GM12878 (cell line): Measurements from ENCODE around the gene LRRN4CL. TPM values are rescaled to one million over a fixed set of nuclear protein-coding genes. Genes with fewer than 3 reads are reported as not detected.

Source experiments
- ATAC-seq: fragments of 200-7000 bp; cut with Tn5 transposase; 3 replicates; pipeline ENCODE4 v1.9.1; 2020; ENCODE audit warnings: mild to moderate bottlenecking, moderate library complexity
- BruUV-seq: library from RNA; stranded (reverse); fragments of 400-500 nt; replicated peaks from 2 replicates; lab custom pipeline; 2021; lab: Mats Ljungman, UMichigan
- CTCF ChIA-PET: fragments of 300-600 bp; sonication (Branson Sonifier 250); formaldehyde crosslinking; extraction: SDS; loops from one replicate; lab custom pipeline; 2021; ENCODE audit warnings: inconsistent platforms; lab: Yijun Ruan, JAX
- POLR2A ChIA-PET: fragments of 350-600 bp; formaldehyde crosslinking; extraction: SDS; loops from one replicate; lab custom pipeline; 2021; ENCODE audit warnings: inconsistent platforms; lab: Charles Lee
- RAD21 ChIA-PET: fragments of 300-600 bp; sonication (Branson Sonifier 250); formaldehyde crosslinking; loops from one replicate; lab custom pipeline; 2023; ENCODE audit warnings: antibody characterized with exemption; ENCODE audit not compliant: unreplicated experiment; lab: Charles Lee
- SMC1A ChIA-PET: fragments of 300-600 bp; sonication (Branson Sonifier 250); formaldehyde crosslinking; loops from one replicate; lab custom pipeline; 2023; ENCODE audit not compliant: unreplicated experiment, uncharacterized antibody; lab: Charles Lee
- DNase-seq: peaks from one replicate; pipeline ENCODE4 v3.0.0-alpha.2; 2011; ENCODE audit warnings: low read depth, low spot score
- FAIRE-seq: peaks from 3 replicates; lab custom pipeline; 2011; peaks lifted over from hg19 to GRCh38; lab: Jason Lieb, UNC
- H2AFZ ChIP-seq: 2 replicates; pipeline ENCODE4 v1.6.0; 2011; ENCODE audit warnings: low read depth, low read length, control low read depth; ENCODE audit not compliant: control insufficient read depth
- H3K27ac ChIP-seq: 2 replicates; pipeline ENCODE4 v1.5.1; 2011; ENCODE audit warnings: control low read depth; ENCODE audit not compliant: control insufficient read depth, insufficient read depth
- H3K27me3 ChIP-seq, 2 experiments: replicated peaks in 1 of 2; 2 replicates each; pipeline versions ENCODE4 v1.6.0 to v1.6.1; 2011; ENCODE audit warnings: low read length in 1 of 2; ENCODE audit not compliant: control insufficient read depth in 2 of 2, insufficient read depth in 2 of 2
- H3K36me3 ChIP-seq, 2 experiments: 2 replicates each; pipeline ENCODE4 v1.5.1; 2011; ENCODE audit warnings: low read length in 1 of 2; ENCODE audit not compliant: control insufficient read depth in 2 of 2, insufficient read depth in 2 of 2
- H3K4me1 ChIP-seq: 2 replicates; pipeline ENCODE4 v1.6.1; 2011; ENCODE audit warnings: mild to moderate bottlenecking, low read length, moderate library complexity, mixed read lengths; ENCODE audit not compliant: control insufficient read depth, insufficient read depth
- H3K4me2 ChIP-seq: 2 replicates; pipeline ENCODE4 v1.6.0; 2011; ENCODE audit warnings: control low read depth; ENCODE audit not compliant: control insufficient read depth, insufficient read depth
- H3K4me3 ChIP-seq: fragments of 200-600 bp; sonication (generic); 2 replicates; pipeline ENCODE4 v1.5.1; 2016
- H3K79me2 ChIP-seq: 2 replicates; pipeline ENCODE4 v1.6.0; 2011; ENCODE audit warnings: low read length; ENCODE audit not compliant: control insufficient read depth, insufficient read depth
- H3K9ac ChIP-seq: 2 replicates; pipeline ENCODE4 v1.8.0; 2011; ENCODE audit warnings: low read length, control low read depth, mixed read lengths; ENCODE audit not compliant: control insufficient read depth, insufficient read depth
- H3K9me3 ChIP-seq: replicated peaks from 3 replicates; pipeline ENCODE4 v1.5.1; 2011; ENCODE audit warnings: mild to moderate bottlenecking, low read length; ENCODE audit not compliant: control insufficient read depth, insufficient read depth
- H4K20me1 ChIP-seq: 2 replicates; pipeline ENCODE4 v1.6.0; 2011; ENCODE audit not compliant: control insufficient read depth, insufficient read depth
- CBFB ChIP-seq: IDR thresholded peaks from 2 replicates; pipeline ENCODE4 v1.6.1; 2016; ENCODE audit warnings: antibody characterized with exemption, low read depth
- NFIC ChIP-seq: IDR thresholded peaks from 2 replicates; pipeline ENCODE4 v1.6.1; 2012; ENCODE audit warnings: low read depth, mild to moderate bottlenecking, inconsistent platforms, low read length, moderate library complexity
- PML ChIP-seq: IDR thresholded peaks from 2 replicates; pipeline ENCODE4 v1.6.1; 2012; ENCODE audit warnings: low read length, inconsistent platforms
- POLR2A ChIP-seq: IDR thresholded peaks from 2 replicates; pipeline ENCODE4 v1.6.1; 2011; ENCODE audit warnings: low read depth, mild to moderate bottlenecking, low read length
- POLR2AphosphoS2 ChIP-seq: IDR thresholded peaks from 2 replicates; pipeline ENCODE4 v1.6.1; 2011; ENCODE audit warnings: low read depth, mild to moderate bottlenecking, low read length, improper control_type of control experiment, moderate library complexity
- POLR2AphosphoS5 ChIP-seq: IDR thresholded peaks from 2 replicates; pipeline ENCODE4 v1.6.1; 2011; ENCODE audit warnings: mild to moderate bottlenecking, low read length, inconsistent platforms
- TCF12 ChIP-seq: IDR thresholded peaks from 2 replicates; pipeline ENCODE4 v1.6.1; 2011; ENCODE audit warnings: low read depth, mild to moderate bottlenecking, low read length
- TCF7 ChIP-seq: IDR thresholded peaks from 2 replicates; pipeline ENCODE4 v1.6.1; 2014; ENCODE audit warnings: antibody characterized with exemption, borderline replicate concordance
- WRNIP1 ChIP-seq: IDR thresholded peaks from 2 replicates; pipeline ENCODE4 v1.6.1; 2011; ENCODE audit warnings: low read depth, low read length, improper control_type of control experiment, borderline replicate concordance
- YBX1 ChIP-seq: fragments of 450-650 bp; IDR thresholded peaks from 2 replicates; pipeline ENCODE4 v1.6.1; 2016; ENCODE audit warnings: antibody characterized with exemption
- ZNF622 ChIP-seq: fragments of 450-650 bp; IDR thresholded peaks from 2 replicates; pipeline ENCODE4 v1.6.1; 2017; ENCODE audit warnings: mild to moderate bottlenecking, inconsistent platforms
- whole genome bisulfite sequencing: methylation state at CpG from one replicate; pipeline ENCODE4 v1.1.6; 2016; ENCODE audit warnings: low lambda C conversion rate; ENCODE audit not compliant: insufficient replicate concordance, insufficient coverage; ENCODE audit errors: missing lambda C conversion rate; 5-methylcytosine and 5-hydroxymethylcytosine counted together
- in situ Hi-C: fragments of 300-500 bp; cut with MboI; formaldehyde crosslinking; loops from 9 replicates; pipeline ENCODE4 v1.14.3; 2018; ENCODE audit warnings: mixed read lengths
- intact Hi-C: fragments of 100-400 bp; cut with micrococcal nuclease; formaldehyde crosslinking; loops from one replicate; pipeline ENCODE4 v1.14.2; 2022; ENCODE audit not compliant: unreplicated experiment
- polyA plus RNA-seq, 11 experiments: library from polyadenylated mRNA; depleted of rRNA in 4 of 11; unstranded in 6 of 11; stranded (reverse) in 5 of 11; fragments of >200 nt; fragmentation: Nextera tagmentation in 4 of 11; fragmentation: Illumina TruSeq in 1 of 11; extraction: Ambion mirVana in 4 of 11; extraction: Trizol in 1 of 11; gene quantifications; 1 replicate in 1 of 11; 2 replicates in 10 of 11; pipeline versions ENCODE4 v1.2.1 to v1.2.3, GENCODE V29; 2011 to 2016; ENCODE audit warnings: inconsistent platforms in 2 of 11, missing spikeins in 2 of 11, low read depth in 1 of 11
- total RNA-seq, 4 experiments: library from RNA; depleted of rRNA in 3 of 4; stranded (reverse); fragments of >200 nt in 3 of 4; fragmentation: Illumina TruSeq in 1 of 4; extraction: Trizol in 1 of 4; gene quantifications; 2 replicates each; pipeline versions ENCODE4 v1.2.1 to v1.2.3, GENCODE V29; 2013 to 2021
- TF ChIP-seq, protein P1 (sequence below): fragments of 450-650 bp; formaldehyde crosslinking; IDR thresholded peaks from 2 replicates; pipeline ENCODE4 v1.4.0; 2020; ENCODE audit warnings: mild to moderate bottlenecking, moderate library complexity
- TF ChIP-seq, protein P2 (sequence below): fragments of 450-650 bp; IDR thresholded peaks from 2 replicates; pipeline ENCODE4 v1.6.1; 2017; ENCODE audit warnings: mild to moderate bottlenecking
- TF ChIP-seq, protein P3 (sequence below): IDR thresholded peaks from 2 replicates; pipeline ENCODE4 v1.6.1; 2012; ENCODE audit warnings: low read depth, low read length, improper control_type of control experiment

LRRN4CL gene
- total and polyA plus RNA-seq, 10 of the 15 experiments (the other 5 are each of a cell fraction or from before 2014, with no cell fraction given): 0.01 to 0.06 TPM; not detected in 8

DNA sequence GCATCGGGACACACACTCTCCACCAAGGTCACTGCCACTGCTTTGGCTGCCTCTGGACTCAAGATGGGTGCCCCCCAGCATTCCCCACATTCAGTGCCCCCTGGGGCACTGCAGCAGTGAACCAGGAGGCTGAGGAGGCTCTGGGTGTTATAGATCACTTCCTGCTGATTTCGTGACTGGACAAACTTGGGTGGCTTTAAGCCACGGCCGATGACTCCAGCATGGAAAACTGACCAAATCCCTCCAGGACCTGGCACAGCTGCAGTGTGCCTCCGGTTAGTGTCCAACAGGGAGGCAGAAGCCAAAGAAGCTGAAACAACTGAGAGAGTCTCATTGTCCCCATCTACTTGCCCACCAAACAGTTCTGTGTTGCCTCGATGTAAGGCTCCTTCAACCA lies 41.7 kb downstream of the LRRN4CL start (continued):
- TF ChIP-seq TCF12 (no peak), POLR2AphosphoS2 (no peak), YBX1 (no peak)
- TF ChIP-seq, protein P1, sequence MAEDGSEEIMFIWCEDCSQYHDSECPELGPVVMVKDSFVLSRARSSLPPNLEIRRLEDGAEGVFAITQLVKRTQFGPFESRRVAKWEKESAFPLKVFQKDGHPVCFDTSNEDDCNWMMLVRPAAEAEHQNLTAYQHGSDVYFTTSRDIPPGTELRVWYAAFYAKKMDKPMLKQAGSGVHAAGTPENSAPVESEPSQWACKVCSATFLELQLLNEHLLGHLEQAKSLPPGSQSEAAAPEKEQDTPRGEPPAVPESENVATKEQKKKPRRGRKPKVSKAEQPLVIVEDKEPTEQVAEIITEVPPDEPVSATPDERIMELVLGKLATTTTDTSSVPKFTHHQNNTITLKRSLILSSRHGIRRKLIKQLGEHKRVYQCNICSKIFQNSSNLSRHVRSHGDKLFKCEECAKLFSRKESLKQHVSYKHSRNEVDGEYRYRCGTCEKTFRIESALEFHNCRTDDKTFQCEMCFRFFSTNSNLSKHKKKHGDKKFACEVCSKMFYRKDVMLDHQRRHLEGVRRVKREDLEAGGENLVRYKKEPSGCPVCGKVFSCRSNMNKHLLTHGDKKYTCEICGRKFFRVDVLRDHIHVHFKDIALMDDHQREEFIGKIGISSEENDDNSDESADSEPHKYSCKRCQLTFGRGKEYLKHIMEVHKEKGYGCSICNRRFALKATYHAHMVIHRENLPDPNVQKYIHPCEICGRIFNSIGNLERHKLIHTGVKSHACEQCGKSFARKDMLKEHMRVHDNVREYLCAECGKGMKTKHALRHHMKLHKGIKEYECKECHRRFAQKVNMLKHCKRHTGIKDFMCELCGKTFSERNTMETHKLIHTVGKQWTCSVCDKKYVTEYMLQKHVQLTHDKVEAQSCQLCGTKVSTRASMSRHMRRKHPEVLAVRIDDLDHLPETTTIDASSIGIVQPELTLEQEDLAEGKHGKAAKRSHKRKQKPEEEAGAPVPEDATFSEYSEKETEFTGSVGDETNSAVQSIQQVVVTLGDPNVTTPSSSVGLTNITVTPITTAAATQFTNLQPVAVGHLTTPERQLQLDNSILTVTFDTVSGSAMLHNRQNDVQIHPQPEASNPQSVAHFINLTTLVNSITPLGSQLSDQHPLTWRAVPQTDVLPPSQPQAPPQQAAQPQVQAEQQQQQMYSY (CRISPR knock-in tag): no peak

DNA sequence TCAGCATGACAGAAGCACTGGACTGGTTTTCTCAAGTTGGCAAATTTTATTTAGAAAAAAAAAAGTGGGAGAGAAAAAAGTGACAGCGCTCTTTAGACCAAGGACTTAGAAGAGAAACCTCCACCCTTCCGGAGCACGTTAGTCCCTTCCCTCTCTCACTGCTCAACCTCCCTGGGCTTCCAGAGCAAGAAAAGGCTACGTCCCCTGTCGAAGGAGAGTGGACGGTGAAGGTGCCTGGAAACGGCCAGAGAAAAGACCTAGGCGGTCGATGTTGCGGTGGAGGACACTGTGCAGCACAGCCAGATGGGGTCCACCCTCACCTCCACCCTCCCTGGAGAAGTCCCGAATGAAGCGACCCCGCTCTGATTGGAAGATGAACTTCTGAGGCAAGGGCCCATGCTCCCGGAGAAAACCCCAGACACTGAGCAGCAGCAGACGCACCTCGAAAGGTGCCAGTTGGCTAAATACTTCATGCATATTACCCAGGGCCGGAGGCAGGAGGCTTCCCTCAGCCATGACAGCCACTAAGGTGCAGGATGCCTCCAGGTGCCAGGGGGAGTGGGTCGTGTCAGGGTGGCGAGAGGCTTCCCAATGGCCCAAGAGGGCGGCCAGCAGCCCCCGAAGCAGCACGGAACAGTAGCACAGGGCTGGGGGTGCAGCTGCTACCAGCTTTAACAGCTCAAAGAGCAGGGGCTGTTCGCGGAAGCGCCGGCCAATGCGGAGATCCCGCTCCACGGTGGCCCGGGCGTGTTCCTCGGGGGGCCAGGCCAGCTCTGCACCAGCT lies 42.3 kb downstream of the LRRN4CL start:
- Histone ChIP-seq H3K4me2 (peak overlapping the region; percentile 66; the same call in 1 of the 2 replicates), H3K4me3 (no peak overlapping the region), H2AFZ (no peak overlapping the region), H3K9ac (no peak overlapping the region), H3K27me3 (no peaks in the 10 kb centered on the region), H3K27ac (no peak overlapping the region), H3K9me3 (no peaks in the 10 kb centered on the region), H3K4me1 (peaks cover 4% of the 10 kb centered on the region; the same call in 1 of the 2 replicates), H4K20me1 (no peaks in the 10 kb centered on the region; the same call in 1 of the 2 replicates), H3K36me3 (peaks cover 10 to 13% of the 10 kb centered on the region in 2 experiments; a peak in 3 of 4 replicates), H3K79me2 (peaks cover 46% of the 10 kb centered on the region)
- BruUV-seq: no TSS peak
- CTCF ChIA-PET: interaction anchor here (1.6 kb wide), 1 partner anchor 55 kb away, joined by 7 read pairs; the partner anchor contains the start of gene TUT1
- intact Hi-C loops (loop anchor here (2.0 kb wide), 1 partner anchor 24 kb away; no protein-coding TSS in a partner anchor), in situ Hi-C loops (no loop called here)
- 77% methylated on average over 30 of the region's 32 CpGs for whole genome bisulfite sequencing
- SMC1A ChIA-PET: interaction anchor here (1.2 to 3.1 kb wide), 4 partner anchors 8 to 81 kb away, joined by 3 to 9 read pairs (median 4); partner anchors contain the start of genes C11orf98, CSKMT, HNRNPUL2 and TTC9C
- DNase-seq (no peak), ATAC-seq (no peak), FAIRE-seq (no peak)
- POLR2A ChIA-PET: interaction anchor here (0.6 to 14.6 kb wide), 9 partner anchors 9 to 168 kb away, joined by 3 to 295 read pairs (median 6); partner anchors contain the start of genes C11orf98, CSKMT, HNRNPUL2 and LBHD1
- RAD21 ChIA-PET: interaction anchor here (0.6 to 1.6 kb wide), 3 partner anchors 18 to 124 kb away, joined by 3 to 9 read pairs (median 5); partner anchors contain the start of genes C11orf98, CSKMT, MTA2 and TAF6L
- TF ChIP-seq, protein P2, sequence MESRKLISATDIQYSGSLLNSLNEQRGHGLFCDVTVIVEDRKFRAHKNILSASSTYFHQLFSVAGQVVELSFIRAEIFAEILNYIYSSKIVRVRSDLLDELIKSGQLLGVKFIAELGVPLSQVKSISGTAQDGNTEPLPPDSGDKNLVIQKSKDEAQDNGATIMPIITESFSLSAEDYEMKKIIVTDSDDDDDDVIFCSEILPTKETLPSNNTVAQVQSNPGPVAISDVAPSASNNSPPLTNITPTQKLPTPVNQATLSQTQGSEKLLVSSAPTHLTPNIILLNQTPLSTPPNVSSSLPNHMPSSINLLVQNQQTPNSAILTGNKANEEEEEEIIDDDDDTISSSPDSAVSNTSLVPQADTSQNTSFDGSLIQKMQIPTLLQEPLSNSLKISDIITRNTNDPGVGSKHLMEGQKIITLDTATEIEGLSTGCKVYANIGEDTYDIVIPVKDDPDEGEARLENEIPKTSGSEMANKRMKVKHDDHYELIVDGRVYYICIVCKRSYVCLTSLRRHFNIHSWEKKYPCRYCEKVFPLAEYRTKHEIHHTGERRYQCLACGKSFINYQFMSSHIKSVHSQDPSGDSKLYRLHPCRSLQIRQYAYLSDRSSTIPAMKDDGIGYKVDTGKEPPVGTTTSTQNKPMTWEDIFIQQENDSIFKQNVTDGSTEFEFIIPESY: no peak
- TF ChIP-seq ZNF622 (no peak), CBFB (no peak), POLR2AphosphoS5 (0 out of 2 replicates have a peak, but pooled peaks have one; percentile 14), WRNIP1 (no peak), TCF7 (no peak), PML (no peak), POLR2A (0 out of 2 replicates have a peak, but pooled peaks have one; percentile 14), NFIC (no peak)
- TF ChIP-seq, protein P3, sequence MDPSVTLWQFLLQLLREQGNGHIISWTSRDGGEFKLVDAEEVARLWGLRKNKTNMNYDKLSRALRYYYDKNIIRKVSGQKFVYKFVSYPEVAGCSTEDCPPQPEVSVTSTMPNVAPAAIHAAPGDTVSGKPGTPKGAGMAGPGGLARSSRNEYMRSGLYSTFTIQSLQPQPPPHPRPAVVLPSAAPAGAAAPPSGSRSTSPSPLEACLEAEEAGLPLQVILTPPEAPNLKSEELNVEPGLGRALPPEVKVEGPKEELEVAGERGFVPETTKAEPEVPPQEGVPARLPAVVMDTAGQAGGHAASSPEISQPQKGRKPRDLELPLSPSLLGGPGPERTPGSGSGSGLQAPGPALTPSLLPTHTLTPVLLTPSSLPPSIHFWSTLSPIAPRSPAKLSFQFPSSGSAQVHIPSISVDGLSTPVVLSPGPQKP: no peak
